HG03457 (cell line): ENCODE data around the gene TM4SF1.
"Not testable (repeated sequence)": the region's sequence is repeated elsewhere in the genome, so short reads cannot be mapped to it uniquely, and the experiment has no call there.

Experiments used
- ATAC-seq: cut with Tn5 transposase; IDR thresholded peaks from one replicate; pipeline ENCODE4 v1.9.1; 2021; ENCODE audit warnings: moderate number of reproducible peaks; ENCODE audit not compliant: unreplicated experiment

The TM4SF1 gene

DNA sequence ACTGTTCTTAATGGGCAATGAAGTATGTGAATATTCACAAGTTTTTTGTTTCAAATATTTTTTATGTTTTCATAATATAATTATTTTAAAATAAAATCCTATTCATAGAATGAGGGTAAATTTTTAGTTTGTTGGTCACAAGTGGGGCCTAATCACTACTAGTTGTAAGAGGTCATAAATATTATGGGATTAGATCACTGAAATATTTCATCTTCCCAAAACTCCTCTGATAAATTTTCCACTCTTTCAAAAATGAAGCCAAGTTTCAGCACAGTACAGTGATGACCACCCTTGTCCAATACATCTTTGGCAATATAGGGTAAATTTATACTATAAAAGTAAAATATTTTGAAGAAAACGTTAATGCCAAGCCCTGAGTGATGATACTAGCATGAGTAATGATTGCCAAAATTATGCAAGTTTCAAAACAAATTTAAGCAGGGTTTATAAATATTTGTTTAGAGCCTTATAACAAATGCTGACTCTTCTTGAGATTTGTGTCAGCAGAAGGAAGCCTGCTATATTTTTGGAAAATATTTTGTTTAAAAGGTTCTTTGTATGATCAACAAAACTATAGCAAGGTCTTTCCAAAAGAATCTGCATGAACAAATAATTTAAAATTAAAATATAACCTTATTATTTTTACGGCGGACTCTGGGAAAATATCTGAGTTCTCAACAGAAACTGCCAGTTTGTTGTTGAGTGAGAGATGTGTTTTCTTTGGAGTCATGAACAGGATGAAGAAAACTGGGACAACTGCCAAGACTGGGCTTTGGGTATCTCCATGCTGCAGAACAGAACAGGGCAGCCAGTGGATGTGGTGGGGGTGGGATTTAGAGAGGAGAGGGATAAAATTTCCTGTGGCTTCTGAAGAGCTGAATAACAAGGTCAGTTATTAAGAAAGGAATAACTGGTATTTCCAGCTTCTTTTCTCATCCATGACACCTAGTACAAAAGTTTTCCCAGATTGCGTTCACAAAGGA, 17.9 kb upstream of the TM4SF1 start:
- no peak for ATAC-seq

DNA sequence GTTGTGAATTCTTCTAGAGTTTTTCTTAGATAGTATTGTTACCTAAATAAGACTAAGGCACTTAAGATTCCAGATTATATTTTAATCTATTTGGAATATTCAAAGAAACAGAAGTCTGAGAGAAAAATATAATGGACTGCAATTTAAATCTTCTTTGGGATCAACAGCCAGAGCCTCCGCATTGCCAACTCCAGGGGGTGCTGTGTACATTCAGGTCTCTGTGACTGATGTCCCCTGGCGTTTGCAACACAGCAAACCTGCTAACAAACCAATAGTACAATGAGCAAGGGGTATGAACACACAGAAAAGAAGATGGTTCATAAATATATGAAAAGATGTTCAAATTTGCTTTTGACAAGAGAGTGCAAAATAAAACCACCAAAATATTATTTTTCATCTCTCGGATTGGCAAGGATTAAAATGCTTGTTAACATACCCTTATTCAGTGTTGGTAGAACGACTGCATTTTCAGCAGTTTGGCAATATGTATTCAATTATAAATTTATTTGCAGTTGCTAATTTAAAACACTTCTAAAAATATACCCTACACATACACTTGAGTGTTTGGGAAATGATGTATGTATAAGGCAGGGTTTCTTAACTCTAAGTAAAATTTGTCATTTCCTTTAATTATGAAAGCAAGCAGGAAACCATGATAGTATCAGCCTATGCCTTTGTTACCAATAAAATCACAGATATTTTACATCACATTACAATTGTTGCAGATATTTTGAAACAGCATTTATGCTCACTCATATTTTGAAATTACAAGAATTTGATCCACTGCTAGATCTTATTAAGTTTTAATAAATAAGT, 16.1 kb upstream of the TM4SF1 start:
- ATAC-seq, result no peak

DNA sequence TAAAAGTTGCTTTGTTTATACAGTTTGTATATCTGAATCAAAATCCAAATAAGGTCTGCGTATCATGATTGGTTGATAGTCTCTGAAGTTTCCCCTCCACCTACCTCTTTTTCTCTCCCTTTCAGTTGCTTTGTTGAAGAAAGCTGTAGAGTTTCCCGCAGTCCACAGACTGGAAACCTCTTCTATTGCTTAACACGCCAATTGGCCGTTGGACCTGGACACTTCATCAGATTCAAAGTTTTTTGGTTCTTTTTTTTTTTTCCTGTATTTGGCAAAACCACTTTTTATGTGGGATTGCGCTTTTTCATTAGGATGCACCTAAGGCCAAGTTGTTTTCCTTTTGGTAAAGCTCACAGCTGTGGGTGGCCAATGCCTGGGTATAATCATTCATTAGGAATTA, 14.5 kb upstream of the TM4SF1 start:
- ATAC-seq, result no peak

DNA sequence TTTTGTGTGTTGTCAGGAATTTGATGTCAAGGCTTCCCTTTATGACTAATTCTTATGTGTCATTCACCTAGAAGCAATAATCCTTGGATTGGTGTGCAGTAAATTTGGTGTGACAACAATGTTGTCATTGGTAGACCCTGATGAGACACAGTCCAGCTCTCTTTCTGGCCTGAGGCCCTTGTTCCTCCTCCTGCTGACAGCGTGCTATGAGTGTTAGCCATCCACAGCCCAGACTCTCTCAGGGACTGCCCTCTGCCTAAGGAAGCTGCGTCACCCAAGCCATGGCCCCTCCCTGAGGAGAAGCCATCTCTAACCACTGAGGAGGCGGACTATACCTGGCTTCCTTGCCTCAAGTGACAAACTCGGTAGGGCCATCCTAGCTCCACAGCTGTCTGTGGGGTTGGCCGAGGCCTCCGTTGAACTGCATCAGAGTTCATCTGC, 13.3 kb upstream of the TM4SF1 start:
- no peak for ATAC-seq

DNA sequence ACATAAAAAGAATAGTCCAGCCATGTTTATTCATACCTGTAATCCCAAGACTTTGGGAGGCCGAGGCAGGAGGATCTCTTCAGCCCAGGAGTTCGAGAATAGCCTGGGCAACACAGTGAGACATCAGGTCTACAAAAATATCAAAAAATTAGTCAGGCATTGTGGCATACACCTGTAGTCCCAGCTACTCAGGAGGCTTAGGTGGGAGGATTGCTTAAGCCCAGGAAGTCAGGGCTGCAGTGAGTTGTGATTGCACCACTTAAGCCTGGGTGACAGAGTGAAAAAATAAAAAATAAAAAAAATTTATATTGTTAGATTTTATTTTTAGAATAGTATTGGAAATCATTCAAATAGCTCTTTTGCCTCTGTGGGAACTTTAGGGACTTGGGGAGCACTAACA, 12.8 kb upstream of the TM4SF1 start:
- ATAC-seq, result no peak

DNA sequence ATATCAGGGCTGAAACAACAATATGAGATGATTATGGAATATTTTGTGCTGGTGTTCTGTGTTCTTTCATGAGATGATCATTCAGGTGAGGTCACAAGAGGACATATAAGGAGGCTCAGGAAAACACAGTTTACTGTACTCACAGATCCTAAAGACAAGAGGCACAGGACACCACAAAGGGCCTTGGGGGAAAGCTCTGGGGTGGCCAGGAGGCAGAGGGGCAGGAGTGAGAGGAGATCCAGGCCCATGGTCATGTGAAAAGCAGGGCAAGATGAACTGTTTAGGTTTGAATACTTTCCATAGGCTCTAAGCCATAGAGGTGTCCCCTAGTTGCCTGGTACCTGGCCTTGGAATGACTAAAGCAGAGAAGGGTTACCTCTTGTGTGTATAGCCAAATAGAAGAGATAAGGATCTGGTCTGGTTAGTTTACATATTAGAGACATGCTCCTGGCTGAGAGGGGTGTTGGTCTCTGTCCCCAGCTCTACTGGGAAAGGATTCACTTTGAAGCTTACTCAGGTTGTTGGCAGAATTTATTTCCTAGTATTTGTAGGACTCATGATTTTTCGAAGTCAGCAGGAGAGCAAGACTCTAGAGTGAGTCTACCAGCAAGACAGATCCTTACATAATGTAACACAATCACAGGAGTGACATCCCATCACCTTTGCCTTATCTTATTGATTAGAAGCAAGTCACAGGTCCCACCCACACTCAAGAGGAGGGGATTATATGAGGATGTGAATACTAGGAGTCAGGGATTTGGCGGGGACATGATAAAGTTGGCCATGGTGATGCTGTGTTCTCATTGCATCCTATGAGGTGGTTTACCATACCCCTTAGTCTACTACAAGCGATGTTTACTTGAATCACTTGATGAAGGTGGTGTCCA, 11.3 kb upstream of the TM4SF1 start:
- no peak for ATAC-seq

DNA sequence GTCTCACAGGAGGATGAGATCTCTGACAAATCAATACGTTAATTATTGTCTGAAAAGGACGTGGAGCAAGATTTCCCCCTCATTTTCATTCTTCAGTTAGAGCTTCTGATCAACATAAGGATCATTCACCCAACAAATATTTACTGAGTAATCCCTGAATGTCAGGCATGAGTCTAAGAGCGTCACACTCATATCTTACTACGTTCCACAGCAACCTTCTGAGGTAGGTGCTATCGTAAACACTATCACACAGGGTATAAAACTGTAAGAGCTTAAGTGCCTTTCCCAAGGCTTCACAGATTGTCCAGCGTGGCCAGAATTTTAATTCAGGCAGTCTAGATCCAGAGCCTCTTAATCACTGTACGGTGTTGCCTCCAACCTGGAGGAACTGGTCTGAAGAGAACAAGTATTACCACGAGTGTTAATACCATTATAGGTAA, 10.6 kb upstream of the TM4SF1 start:
- no peak for ATAC-seq

DNA sequence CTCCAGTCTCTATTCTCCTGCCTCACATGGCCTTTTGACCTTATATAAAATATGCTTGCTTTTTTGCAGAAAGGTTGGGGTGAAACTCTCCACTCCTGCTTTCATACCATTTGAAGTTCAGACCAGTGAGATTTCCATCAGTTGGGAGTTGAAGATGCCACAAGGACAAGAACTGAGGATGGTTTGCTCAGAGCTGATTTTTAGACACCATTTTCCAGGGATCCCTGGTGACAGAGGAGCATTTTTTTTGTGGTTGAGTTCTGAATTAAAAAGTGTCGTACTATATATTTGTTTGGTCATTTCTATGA, 8.8 kb upstream of the TM4SF1 start:
- ATAC-seq, result no peak

DNA sequence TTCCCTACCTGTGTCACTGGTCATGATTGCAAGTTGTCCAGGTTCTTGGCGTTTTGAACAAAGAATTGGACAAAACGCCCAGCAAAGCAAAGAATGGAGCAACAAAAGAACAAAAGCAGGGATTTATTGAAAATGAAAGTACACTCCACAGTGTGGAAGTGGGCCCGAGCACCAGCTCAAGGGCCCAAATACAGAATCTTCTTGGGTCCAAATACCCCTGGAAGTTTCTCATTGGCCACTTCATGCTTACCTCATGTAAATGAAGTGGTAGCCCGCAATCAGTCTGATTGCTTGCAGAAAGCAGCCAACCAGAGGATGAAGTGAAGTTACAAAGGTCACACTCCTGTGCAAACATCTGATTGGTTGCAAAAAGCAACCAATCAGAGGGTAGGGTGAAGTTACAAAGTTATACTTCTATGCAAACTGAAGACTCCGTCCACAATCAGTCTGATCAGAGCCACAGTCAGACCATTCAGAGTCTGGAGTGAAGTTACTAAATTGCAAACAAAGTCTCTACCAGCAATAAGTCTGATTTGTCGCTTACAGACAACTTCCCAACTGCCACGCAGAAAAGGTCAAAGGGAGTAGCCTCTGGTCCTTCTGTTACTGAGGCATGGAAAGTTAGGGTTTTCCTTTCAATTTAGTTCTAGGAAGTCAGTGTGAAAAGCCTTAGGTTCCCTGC, 8.3 kb upstream of the TM4SF1 start:
- ATAC-seq, result no peak

DNA sequence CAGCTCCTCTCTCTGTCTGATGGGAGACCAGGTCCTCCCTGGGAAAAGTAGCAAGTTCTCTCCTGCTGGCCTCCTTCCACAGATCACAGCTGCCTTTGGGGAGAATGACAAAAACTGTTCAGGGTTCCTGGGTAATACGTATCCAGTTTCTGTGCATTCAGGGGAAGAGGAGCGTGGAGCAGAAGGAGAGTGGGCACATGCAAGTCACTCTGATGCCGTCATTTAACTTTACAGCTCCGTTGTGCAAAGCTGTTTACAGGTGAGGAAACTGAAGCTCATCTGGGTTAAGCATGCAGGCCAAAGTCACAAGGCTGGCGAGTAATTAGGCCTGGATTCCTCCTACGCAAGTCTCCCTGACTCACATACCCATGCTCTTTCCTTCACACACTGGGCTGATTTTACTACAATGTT, 7.5 kb upstream of the TM4SF1 start:
- ATAC-seq, result no peak

DNA sequence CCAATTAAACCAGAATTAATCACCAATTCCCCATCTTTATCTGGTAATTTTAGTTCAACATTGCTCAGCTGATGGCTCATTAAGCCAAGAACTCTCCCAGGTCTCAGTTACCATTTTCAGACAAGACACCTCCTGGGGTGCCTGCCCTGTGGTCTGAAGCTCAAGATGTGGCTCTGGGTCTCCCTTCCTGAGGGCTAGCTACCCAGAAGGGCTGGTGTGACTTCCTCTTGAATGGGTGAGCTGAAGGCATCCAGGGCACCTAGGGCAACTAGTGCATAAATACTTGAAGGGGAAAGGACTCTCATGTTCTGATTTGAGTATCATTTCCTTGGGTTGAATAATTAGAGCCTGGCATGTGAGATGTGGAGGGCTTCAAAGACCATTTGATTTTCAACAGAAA, 6.7 kb upstream of the TM4SF1 start:
- ATAC-seq, result no peak

DNA sequence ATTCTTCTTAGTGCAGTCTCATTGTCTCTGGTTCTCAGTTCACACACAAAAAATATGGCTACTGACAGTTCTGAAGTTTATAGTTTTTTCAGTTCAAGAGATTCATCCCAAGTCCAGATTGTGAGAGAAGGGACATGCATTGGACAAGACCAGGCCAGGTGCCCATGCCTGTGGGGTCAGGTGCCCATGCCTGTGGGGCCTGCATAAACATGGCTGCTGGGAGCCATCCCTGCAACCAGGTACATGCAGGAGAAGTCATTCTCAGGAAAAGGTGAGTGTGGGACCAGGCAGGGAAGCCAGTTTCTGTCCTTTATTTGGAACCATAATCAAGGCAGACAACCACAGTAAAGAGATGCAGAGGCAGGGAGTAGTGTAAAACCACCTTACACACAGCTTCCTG, 6.3 kb upstream of the TM4SF1 start:
- no peak for ATAC-seq

DNA sequence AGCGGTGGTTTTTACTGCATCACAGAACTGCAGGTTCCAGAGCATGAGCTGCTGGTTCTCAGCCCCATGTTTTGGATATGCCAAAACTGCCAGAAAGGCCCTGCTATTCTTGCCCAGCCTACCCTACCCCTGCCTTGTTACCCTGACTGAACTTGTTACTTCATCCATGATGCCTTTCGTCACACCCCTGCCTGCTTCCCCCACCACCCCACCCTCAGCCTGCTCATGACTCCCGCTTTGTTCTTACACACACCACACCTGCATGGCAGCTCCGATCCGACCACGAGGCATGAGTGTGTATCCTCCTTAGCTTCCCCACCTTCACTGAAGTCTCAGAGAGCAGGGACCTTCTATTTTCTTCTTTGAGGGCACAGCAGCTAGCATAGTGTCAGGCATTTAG, 5.1 kb upstream of the TM4SF1 start:
- ATAC-seq, result no peak

DNA sequence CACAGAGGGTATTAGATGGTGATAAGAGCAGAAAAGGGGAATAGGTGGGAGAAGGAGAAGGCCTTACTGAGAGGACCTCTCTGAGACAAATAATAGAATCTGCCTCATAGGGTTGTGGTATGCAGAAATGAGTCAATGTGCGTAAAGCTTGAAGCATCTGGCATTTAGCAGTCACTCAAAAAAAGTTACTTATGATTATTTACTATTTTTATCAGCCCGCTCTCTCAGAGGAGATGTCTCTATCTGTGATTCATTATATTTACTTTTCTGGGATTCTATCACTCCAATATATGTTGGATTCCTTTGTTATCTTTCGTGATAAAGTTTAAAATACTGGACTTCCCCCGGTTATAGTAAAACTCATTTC, 4.6 kb upstream of the TM4SF1 start:
- ATAC-seq, result no peak

DNA sequence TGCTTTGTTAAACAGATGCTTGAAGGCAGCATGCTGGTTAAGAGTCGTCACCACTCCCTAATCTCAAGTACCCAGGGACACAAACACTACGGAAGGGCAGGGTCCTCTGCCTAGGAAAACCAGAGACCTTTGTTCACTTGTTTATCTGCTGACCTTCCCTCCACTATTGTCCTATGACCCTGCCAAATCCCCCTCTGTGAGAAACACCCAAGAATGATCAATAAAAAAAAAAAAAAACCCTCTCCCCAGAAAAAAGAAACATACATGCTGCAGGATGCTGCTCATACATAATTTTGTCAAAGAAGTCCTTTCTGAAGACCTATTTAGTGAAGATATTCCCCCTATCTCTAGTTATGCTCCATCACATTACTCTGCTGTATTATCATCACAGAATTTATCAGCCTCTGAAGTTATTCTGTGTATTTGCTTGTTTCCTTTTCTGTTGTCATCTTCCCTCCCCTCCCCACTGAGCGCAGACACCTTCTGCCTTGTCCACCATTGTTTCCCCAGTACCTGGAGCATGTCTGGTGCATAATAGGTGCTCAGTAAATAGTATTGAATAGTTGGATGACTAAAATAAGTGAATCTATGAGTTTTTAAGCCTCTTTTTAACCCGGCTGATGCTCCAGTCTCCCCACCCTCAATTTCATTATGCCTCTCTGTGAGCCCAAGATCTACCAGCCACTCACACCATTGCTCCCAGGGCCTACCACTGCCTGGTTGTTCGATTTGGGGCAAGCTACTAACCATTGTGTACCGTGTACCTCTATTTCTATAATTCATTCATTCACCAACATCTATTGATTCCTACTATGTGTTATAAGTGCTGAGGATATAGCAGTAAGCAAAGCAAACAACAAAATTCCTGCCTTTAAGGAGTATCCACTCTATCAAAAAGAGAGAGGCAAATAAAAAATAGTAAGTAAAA, 4.0 kb upstream of the TM4SF1 start:
- ATAC-seq, result no peak

DNA sequence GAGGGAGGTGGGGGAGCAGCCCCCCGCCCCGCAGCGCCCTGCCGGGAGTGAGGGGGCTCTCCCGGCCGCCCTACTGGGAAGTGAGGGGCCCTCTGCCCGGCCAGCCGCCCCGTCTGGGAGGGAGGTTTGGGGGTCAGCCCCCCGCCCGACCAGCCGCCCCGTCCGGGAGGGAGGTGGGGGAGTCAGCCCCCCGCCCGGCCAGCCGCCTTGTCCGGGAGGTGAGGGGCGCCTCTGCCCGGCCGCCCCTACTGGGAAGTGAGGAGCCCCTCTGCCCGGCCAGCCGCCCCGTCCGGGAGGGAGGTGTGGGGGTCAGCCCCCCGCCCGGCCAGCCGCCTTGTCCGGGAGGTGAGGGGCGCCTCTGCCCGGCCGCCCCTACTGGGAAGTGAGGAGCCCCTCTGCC, 2.8 kb upstream of the TM4SF1 start:
- ATAC-seq, result not testable (repeated sequence)

DNA sequence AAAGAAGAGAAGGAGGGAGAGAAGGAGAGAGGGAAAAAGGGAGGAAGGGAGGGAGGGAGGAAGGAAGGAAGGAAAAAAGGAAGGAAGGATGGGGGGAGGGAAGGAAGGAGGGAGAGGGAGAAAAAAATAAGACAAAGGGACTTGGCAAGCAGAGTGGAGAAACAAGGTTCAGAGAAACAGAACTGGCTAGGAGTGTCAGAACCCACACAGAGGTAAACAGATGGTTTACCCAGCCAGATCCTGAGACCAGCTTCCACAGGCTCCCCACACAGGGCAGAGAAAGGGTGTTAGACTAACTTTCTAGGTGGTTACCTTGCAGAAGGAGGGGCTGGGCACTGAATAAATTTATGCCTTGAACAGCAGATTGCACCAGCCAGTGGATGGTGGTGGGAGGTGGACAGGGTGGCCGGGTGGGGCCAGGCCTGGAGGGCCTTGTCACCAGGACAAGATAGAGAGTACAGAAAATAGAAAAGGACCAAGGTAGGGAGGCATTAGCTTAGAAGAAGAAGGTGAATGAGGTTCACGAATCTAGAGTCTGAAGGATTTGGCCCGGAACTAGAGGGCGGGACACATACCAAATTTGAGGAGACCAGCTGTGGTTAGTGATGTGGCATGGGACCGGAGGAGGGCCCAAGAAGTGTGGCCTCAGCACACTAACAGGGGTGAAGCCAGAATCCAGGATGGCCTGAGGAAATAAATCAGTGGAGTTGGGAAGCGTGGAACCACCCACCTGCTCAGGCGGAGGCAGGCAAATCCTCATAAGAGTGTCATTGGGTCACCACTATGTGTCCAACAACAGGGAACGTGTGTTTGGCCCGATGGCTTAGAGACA, 1.2 kb upstream of the TM4SF1 start:
- no peak for ATAC-seq

DNA sequence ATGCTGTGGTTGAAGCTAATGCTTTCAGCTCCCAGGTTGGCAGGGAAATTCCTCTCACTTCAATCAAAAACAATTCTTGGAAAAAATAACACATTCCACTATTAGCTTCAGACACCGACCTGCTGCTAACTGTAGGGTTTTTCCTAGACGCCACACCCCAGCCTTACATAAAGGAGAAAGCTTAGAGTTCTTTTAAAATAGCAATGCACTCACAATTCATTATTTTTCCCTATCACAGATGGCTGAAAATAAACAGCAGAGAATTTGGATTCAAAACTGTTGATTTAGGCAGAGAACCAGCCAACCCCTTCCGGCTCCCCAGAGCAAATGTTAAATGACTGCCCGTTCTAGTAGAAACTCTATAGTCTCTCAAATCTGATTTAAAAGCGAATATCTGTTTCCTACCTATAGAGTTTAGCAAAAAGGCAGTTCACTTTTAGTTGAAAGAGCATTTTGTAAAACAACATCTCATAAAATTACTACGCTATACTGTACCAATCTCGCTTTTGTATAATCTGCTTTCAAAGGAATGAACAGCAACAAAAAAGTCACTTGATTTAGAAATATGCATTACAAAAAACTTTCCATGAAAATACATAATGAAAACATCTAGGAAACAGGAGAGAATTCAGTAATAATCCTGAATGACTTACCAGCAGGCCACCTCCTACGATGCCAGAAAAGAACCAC, 586 bp downstream of the TM4SF1 start:
- ATAC-seq, result no peak
